ENCODE results near the gene ROBO1.
"Not testable (repeated sequence)": the region's sequence is repeated elsewhere in the genome, so short reads cannot be mapped to it uniquely, and the experiment has no call there.

ROBO1 gene

GRCh38 chr3:79543218-79543982, 224.4 kb downstream of the ROBO1 start:
- no peak for DNase-seq

GRCh38 chr3:79534727-79535126, 233.1 kb downstream of the ROBO1 start:
- DNase-seq = no peak

GRCh38 chr3:79531566-79532295, 236.1 kb downstream of the ROBO1 start:
- no peak for DNase-seq

- no peak for DNase-seq
These were observed 246.5 kb downstream of the ROBO1 start for GRCh38 chr3:79521221-79521848.

- DNase-seq = no peak
These were observed 249.9 kb downstream of the ROBO1 start for GRCh38 chr3:79517766-79518413.

GRCh38 chr3:79516795-79517194, 251.0 kb downstream of the ROBO1 start:
- no peak for DNase-seq

GRCh38 chr3:79515072-79515471, 252.7 kb downstream of the ROBO1 start:
- no peak for DNase-seq

GRCh38 chr3:79514069-79514468, 253.7 kb downstream of the ROBO1 start:
- no peak for DNase-seq

GRCh38 chr3:79506751-79507150, 261.0 kb downstream of the ROBO1 start:
- no peak for DNase-seq

- not testable (repeated sequence) for DNase-seq
These were observed 265.5 kb downstream of the ROBO1 start for GRCh38 chr3:79502216-79502681.

- no peak for DNase-seq
These were observed 270.2 kb downstream of the ROBO1 start for GRCh38 chr3:79497447-79498111.

- no peak for DNase-seq
These were observed 276.7 kb downstream of the ROBO1 start for GRCh38 chr3:79491029-79491641.

- no peak for DNase-seq
These were observed 277.4 kb downstream of the ROBO1 start for GRCh38 chr3:79490165-79491028.

- no peak for DNase-seq
These were observed 279.4 kb downstream of the ROBO1 start for GRCh38 chr3:79488407-79488806.

- no peak for DNase-seq
These were observed 287.1 kb downstream of the ROBO1 start for GRCh38 chr3:79480746-79481145.

- DNase-seq = no peak
These were observed 289.2 kb downstream of the ROBO1 start for GRCh38 chr3:79478620-79479019.

GRCh38 chr3:79477242-79477641, 290.6 kb downstream of the ROBO1 start:
- DNase-seq = no peak

GRCh38 chr3:79473993-79474392, 293.8 kb downstream of the ROBO1 start:
- DNase-seq = no peak

GRCh38 chr3:79467721-79468120, 300.1 kb downstream of the ROBO1 start:
- DNase-seq = no peak

GRCh38 chr3:79461129-79461792, 306.5 kb downstream of the ROBO1 start:
- no peak for DNase-seq

GRCh38 chr3:79453600-79453999, 314.2 kb downstream of the ROBO1 start:
- DNase-seq = no peak
